Measurements from ENCODE around the gene FAM3C.

DNA sequence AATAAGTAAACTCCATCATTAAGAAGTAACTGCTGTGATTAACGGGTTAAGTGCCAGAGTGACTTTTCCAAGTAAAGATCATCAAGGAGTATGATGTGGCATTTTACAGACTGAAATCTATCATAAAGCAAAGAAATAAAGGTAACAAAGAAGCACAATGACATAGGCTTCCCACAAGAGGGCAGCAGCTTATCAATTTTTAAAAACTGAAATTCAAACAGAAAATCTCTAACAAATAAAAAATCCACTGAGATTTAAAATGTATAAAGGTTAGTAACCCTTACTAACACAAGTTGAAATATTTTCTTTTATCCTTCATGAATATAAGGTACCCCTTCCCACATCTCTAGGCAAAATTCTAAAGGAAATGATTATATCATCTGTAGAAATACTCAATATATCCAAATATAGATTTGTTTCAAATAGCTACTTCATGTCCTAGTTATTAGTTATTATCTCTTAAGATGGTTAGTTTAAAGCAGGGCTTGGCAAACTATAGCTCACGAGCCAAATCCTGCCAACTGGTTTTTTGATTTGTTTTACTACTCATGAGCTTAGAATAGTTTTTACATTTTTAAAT lies 29.2 kb downstream of the FAM3C start:
- TF ChIP-seq EZH2 (IDR thresholded peaks at IDR 0.05; ENCODE audit: borderline replicate concordance, insufficient read depth, low read depth, low read length, poor library complexity, severe bottlenecking), result no peak
- TF ChIP-seq, protein P1, sequence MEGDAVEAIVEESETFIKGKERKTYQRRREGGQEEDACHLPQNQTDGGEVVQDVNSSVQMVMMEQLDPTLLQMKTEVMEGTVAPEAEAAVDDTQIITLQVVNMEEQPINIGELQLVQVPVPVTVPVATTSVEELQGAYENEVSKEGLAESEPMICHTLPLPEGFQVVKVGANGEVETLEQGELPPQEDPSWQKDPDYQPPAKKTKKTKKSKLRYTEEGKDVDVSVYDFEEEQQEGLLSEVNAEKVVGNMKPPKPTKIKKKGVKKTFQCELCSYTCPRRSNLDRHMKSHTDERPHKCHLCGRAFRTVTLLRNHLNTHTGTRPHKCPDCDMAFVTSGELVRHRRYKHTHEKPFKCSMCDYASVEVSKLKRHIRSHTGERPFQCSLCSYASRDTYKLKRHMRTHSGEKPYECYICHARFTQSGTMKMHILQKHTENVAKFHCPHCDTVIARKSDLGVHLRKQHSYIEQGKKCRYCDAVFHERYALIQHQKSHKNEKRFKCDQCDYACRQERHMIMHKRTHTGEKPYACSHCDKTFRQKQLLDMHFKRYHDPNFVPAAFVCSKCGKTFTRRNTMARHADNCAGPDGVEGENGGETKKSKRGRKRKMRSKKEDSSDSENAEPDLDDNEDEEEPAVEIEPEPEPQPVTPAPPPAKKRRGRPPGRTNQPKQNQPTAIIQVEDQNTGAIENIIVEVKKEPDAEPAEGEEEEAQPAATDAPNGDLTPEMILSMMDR (IDR thresholded peaks at IDR 0.05), result peak; percentile 92

Data from B cell (primary cell).